HG02623 (cell line): ENCODE data around the gene TNPO2.
"Not testable (repeated sequence)": the region's sequence is repeated elsewhere in the genome, so short reads cannot be mapped to it uniquely, and the experiment has no call there.

ENCODE experiments used
- ATAC-seq: cut with Tn5 transposase; IDR thresholded peaks from one replicate; pipeline ENCODE4 v1.9.1; 2021; ENCODE audit warnings: moderate library complexity; ENCODE audit not compliant: unreplicated experiment

The TNPO2 gene

DNA sequence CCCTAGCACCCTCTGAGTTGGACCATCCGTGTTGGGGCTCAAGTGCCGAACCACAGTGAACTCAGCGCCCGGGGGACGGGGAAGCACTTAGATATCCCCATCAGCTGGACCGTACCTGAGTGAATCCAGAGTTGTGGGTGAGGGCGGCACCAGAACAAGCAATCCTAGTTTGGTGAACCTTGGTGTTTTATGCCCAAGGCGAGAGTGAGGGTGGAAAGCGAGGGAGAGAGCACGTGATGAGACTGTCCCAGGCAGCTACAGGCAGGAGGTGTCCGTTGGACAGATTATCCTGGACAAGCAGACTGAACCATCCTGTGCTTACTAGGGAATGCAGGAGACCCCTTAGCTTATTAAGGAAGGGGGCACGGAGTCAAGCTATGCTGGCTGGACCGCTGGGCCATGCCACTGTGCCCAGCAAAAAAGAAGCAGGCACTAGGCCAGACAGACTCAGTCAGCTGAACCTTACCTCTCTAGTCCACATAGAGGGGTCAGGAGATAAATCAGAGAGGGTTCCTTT is 14.2 kb upstream of the TNPO2 start:
- ATAC-seq: no peak

DNA sequence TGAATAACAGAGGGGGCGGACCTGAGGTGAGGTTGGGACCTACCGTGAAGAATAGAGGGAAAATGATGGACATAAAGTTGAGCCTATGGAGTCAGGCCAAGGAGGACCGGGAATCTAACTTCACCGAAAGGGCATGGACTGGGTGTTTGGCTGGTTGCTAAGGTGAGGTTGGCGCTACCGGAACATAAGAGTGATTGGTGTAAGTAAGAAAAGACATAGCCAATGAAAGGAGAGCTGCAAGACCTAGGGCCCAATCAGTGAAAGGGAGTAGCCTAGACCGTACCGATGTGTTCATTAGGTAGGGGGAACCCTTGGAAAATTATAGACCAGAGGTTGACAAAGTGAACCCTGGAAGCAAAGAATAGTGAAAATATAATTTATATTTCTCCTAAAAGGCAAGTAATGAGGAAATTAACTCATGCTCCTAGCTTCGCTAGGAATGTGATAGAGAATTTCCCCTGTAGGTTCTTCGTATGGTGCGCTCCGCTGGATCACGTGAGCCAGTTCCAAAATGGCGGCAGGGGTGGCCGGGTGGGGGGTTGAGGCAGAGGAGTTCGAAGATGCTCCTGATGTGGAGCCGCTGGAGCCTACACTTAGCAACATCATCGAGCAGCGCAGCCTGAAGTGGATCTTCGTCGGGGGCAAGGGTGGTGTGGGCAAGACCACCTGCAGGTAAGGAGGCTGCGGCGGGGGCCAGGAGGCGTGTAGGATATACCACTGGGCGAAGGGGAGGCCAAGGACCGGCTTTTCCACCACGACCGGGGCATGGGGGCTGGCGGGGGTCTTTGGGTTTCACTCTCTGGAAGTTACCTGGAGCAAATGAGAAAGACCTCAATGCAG is 13.5 kb upstream of the TNPO2 start, which contains the start of gene GET3:
TSS of gene GET3 (plus strand) at position 503 of the 840 bp plus-strand sequence. CDS start at position 512, 9 bp downstream.
- ATAC-seq: peak; percentile 60

DNA sequence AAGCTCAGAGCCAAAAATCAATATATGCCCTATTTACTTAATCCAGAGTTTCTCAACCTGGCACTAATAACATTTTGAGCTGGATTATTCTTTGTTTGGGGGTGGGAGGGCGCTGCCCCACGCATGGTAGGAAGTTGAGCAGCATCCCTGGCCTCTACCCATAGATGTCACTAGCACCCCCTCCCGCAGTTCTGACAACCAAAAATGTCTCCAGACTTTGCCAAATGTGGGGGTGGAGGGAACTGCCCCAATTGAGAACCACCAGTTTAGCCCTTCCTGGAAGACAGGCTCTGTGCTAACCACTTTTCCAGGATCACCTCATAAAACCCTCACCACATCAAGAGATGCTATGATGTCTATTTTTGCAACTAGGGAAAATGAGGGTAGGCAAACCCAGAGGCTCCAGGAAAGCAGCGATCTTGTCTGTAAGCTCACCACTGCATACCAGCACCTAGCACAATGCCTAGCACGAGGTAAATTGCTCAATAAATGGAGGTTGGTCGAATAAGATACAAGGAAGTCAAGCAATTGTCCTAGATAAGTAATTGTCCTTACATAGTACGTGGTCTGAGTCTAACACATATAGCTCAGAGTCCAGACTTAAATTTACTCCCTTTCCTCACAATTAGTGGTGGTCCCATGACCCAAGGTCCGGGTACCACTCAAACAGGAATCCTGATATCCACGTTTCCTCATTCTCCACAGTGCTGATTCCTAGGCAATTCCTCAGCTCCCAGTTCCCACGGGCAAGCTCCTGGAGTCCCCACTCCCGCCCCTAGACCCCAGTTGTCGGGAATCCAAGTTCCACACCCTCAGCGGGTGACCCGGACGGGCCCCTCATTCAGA is 9.9 kb upstream of the TNPO2 start:
- no peak for ATAC-seq

DNA sequence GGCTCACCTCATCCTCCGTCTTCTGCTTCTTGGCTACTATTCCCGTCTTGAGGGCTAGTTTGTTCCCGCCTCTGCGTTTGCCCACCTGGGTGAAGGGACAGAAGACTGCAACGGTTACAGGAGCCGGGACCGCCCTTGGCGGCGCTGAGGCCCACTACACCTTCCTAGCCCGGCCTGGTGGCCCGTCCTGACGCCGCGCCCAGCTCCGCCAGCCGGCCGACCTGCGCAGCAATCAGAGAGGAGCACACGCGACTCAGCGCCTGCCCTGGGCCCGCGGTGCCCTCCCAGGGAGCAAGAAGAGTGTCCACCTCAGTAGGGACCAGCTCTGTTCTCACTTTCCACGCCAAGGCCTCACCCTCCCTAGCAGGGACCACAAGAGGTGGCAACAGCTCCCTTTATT is 7.6 kb upstream of the TNPO2 start:
- ATAC-seq: no peak

DNA sequence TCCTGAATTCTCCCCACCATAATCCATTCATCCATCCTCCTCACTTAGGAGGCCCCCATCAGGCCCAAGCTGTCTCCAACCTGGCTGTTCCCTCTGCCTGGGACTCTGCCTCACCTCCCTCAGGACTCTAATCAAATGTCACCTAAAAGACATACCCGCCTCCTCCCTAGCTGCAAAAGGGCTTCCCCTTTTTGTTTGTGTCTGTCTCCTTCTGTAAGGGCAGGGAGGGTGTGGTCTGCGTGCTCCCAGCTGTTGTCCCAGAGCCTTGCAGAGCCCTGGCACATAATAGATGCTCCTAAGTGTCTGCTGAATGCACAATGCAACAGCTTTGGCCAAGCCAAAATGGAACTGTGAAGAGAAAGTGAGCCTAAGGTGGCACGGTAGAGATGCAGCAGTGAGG is 6.3 kb upstream of the TNPO2 start:
- no peak for ATAC-seq

DNA sequence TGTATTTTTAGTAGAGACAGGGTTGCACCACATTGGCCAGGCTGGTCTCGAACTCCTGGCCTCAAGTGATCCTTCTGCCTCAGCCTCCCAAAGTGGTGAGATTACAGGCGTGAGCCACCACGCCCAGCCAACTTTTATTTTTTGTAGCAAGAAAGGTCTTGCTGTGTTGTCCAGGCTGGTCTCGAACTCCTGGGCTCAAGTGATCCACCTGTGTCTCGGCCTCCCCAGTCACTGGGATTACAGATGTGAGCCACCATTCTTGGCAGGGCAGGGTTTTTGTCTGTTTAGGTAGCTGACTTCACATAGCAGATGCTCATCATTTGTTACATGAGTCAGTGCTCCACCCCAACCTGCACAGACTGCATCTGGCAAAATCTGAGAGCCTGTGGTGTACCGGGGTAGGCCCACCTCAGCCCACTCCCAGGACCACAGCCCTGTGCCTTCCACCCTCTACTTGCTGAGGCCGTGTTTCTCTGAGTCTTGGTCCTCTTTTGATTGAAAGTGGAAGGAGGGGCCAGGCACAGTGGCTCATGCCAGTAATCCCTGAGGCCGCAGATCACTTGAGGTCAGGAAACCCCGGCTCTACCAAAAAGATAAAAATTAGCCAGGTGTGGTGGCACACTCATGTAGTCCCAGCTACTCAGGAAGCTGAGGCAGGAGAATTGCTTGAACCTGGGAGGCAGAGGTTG is 4.2 kb upstream of the TNPO2 start:
- no peak for ATAC-seq

DNA sequence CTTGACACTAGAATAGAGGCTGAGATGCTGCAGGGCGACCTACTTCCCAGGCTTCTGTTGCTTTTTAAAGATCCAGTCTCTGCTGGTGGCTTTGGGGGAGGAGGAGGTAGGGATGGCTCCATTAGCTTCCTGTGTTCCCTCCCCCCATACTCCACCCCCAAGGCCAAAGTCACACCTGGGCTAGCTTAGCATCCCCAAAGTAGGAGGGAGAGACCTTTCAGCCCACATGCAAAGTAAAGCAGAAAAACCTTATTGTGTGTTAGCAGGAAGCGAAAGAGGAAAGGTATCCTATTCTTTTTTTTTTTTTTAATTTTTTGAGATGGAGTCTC is 3.2 kb upstream of the TNPO2 start:
- ATAC-seq: no peak

DNA sequence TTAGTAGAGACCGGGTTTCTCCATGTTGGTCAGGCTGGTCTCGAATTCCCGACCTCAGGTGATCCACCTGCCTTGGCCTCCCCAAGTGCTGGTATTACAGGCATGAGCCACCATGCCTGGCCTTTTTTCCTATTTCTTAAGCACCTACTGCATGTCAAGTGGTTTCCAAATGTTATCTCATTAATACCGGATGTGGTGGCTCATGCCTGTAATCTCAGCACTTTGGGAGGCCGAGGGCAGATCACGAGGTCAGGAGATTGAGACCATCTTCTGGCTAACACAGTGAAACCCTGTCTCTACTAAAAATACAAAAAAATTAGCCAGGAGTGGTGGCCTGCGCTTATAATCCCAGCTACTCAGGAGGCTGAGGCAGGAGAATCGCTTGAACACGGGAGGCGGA is 1.9 kb upstream of the TNPO2 start:
- not testable (repeated sequence) for ATAC-seq

DNA sequence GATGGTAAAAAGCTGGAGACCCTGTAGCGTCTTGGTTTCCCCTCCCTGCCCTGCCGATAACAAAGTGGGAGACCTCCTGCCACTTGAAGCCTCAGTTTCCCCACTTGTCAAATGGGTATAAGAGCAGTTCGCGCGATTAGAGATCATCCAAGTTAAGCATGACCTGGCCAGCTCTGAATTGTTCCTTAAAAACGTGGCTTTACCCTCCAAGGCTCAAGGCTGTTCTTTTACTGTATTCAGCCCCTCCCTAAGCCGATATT is 421 bp downstream of the TNPO2 start:
- no peak for ATAC-seq

DNA sequence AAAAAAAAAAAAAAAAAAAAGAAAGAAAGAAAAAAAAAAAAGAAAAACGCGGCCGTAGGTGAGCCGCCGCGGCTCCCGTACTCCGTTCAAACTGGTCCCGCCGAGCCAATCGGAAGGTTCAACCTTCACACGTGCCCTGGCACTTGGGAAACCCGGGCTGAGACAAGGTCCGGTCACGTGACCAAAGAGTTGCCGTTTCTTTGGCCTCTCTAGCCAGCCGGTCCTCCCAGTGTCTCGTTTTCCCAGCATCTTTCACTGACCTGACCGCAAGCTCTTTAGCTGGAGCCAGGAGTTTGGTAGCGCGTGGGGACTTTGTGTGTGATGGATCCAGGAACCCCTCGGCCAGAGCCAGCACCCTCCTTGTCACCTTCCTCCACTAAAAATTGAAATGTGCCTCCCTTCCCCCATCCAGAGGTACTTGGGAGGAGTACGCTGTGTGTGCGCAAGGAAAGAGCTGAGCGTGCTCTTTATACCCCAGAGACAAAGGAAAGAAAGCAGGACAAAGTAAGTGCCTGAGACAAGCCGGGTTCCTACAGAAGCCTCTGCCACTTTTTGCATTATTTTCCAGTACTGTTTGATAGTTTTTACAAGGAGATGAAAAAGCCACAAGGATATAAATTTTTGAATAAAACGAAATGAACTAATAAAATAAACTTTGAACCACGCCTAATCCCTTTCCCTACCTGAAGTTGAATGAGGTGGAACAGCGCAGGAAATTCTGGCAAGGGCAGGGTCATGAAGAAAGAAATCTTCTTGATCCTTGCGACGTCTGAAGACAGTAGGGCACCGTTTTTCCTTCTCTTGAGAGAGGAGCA is 959 bp downstream of the TNPO2 start:
- ATAC-seq: peak; percentile 55

DNA sequence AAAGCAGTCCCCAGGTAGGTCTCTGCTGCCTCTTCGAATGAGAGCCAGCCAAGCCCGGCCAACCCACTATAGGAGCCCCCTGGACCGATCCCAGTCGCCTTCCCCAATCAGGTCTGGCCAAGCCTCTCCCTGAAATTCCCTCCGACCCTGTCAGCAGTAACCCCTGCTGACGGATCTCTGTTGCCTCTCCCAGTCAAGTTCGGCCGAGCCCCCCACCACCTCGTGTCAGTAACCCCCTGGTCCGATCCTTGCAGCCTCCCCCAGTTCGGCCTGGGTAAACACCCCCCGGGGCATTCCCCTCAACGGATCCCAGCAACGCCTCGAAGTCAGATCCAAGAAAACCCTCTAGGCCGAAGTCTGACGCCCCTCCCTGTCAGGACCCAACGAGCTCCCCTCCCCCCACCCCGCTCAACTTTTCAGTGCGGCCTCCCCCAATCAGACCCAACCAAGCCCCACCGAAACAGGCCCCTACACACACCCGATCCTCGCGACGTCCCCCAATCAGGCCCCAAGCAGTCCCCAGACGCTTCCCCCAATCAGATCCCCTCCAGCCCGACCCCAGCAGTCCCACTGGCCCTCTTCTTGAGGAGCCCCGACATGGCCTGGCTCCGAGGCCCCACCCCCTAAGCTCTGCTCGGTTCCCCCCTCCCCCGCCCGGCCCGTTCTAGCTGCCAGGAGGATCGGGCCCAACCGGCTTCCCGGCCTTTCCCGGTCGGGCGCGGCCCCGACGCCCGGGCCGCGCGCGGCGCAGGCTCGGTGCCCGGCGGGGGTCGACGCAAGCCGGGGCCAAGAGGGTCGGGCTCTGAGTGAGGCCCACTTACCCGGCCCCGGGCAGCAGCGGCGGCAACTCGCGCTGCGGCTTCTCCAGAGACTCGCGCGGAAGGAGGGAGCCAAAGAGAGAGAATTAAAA is 1.8 kb downstream of the TNPO2 start:
- ATAC-seq: peak; percentile 7

DNA sequence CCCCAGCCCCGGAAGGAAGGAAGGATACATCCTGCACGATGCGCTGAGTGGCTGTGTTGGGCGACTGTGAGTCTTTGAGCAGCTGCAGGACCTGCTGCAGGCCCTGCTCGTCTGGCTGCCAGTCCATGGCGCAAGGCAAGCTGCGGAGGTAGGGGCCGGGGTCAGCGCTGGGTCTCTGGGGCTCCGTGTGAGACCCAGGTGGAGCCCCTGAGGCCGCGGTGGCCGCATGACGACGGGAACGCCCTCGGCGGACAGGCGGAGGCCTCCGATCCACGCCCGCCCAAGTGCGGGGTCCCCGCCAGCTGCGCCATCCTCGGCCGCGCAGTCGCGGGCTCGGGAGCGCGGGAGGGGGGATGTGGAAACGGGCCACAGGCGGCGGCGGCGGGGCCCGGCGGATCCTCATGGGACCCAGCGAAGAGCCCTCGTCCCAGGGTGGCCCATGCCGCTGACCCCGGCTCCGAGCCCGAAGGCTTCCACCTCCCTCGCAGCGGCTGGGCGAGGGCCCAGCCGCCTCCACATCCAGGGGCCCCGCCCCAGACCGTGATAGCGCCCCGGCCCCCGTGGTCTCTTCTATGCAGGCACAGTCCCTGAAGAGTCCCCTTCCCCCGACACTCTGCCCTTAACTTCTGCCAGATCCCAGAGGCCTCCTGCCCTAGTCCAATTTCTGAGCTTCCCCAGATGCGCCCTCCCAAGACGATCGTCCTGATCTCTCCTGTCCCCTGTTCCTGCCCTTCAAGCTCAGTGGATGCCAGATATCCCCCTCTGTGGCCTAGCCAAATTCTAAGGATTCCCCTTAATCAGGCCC is 2.7 kb downstream of the TNPO2 start:
- no peak for ATAC-seq

DNA sequence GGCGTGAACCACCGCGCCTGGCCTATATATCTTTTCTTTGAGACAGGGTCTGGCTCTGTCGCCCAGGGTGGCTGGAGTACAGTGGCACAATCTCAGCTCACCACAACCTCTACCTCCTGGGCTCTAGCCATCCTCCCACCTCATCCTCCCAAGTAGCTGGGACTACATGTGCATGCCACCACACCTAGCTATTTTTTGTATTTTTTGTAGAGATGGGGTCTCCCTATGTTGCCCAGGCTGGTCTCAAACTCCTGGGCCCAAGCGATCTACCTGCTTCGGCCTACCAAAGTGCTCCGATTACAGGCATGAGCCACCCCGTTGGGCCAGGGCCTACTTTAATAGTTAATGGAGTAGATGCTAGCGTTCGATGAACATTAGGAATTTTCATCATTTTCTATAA is 3.4 kb downstream of the TNPO2 start:
- ATAC-seq: no peak

DNA sequence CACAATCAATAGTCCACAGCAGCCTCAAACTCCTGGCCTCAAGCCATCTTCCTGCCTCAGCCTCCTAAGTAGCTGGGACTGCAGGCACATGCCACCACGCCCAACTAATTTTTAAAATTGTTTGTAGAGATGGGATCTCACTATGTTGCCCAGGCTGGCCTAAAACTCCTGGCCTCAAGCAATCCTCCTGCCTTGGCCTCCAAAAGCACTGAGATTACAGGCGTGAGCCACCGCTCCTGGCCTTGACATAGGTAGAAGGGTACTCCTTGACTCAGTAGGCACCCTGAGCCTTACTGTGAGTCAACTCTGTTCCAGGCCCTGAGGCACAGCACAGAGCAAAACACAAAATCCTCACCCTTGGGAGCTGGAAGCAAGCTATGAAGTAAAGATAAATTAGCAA is 7.8 kb downstream of the TNPO2 start:
- no peak for ATAC-seq

DNA sequence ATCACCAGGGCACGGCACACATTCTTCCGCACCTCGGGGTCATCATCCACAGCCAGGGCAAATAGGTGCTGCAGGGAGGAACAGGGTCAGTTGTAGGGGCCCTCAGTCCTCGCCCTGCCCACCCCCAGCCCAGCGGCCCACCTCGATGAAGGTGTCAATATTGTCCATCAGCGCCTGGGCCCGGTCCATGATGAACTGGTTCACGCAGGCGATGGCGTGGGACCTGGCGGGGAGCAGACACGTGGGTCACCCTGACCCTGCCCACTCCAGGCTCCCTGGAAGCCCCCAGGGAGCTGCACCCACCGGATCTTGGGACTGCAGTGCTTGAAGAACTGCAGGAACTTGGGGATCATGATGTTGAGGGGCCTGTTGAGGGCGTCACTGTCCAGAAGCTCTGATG is 8.6 kb downstream of the TNPO2 start:
- ATAC-seq: no peak

DNA sequence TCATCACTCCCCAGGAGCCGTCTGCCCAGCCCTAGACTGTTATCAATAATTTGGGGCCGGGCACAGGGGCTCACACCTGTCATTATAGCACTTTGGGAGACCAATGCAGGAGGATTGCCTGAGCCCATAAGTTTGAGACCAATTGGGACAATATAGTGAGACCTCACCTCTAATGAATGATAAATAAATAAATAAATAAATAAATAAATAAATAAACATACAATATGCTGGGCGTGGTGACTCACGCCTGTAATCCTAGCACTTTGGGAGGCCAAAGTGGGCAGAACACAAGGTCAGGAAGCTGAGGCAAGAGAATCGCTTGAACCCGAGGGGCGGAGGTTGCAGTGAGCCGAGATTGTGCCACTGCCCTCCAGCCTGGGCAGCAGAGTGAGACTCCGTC is 10.4 kb downstream of the TNPO2 start:
- ATAC-seq: not testable (repeated sequence)

DNA sequence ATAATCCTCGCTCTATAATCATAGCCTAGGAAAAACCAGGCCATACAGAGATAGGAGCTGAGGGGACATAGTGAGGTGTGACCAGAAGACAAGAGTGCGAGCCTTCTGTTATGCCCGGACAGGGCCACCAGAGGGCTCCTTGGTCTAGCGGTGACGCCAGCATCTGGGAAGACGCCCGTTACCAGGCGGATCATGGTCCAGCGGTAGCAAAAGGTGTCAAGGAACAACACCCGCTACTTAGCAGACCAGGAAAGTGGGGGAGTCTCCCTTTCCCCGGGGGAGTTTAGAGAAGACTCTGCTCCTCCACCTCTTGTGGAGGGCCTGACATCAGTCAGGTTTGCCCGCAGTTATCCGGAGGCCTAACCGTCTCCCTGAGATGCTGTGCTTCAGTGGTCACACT is 11.7 kb downstream of the TNPO2 start:
- ATAC-seq: not testable (repeated sequence)

DNA sequence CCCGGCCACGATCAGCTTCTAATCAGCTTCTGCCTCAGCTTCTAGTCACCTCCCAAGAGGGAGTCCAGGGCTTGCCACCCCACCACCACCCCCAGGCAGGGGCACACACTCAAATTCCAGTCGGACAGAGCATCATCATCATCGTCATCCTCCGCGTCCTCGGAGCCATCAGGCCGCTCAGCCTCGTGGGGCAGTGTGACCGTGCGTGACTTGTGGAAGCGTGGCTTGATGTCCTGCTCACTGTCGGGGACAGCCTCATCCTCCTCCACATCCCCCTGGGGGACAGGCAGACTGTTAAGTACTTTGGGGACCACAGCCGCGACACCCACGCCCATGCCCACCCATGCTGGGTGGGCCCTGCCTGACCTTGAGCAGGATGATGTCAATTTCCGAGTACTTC is 12.5 kb downstream of the TNPO2 start:
- no peak for ATAC-seq

DNA sequence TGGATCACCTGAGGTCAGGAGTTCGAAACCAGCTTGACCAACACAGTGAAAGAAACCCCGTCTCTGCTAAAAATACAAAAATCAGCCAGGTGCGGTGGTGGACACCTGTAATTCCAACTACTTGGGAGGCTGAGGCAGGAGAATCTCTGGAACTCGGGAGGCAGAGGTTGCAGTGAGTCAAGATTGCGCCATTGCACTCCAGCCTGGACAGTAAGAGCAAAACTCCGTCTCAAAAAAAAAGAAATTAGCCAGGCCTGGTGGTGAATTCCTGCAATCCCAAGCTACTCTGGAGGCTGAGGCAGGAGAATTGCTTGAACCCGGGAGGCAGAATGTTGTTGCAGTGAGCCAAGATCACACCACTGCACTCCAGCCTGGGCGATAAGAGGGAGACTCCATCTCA is 15.1 kb downstream of the TNPO2 start:
- no peak for ATAC-seq
